Skeletal muscle satellite cell (primary cell): ENCODE results near the gene IMP3.
A peak's percentile ranks its signal among the peaks of the same experiment; 100 is the strongest.

ENCODE experiments used
- H3K27me3 ChIP-seq: 2 replicates; pipeline ENCODE4 v1.7.0; 2013; ENCODE audit warnings: low read length; ENCODE audit not compliant: control insufficient read depth, insufficient read depth
- H3K36me3 ChIP-seq: 2 replicates; pipeline ENCODE4 v1.7.0; 2013; ENCODE audit warnings: mild to moderate bottlenecking, control low read depth, low read length; ENCODE audit not compliant: insufficient read depth
- H3K4me1 ChIP-seq: 2 replicates; pipeline ENCODE4 v1.7.0; 2013; ENCODE audit warnings: low read length; ENCODE audit not compliant: control insufficient read depth, insufficient read depth
- H3K4me2 ChIP-seq: 2 replicates; pipeline ENCODE4 v1.7.0; 2013; ENCODE audit warnings: mild to moderate bottlenecking, low read length
- H3K4me3 ChIP-seq: 2 replicates; pipeline ENCODE4 v1.7.0; 2013; ENCODE audit warnings: low read length
- H3K9ac ChIP-seq: 2 replicates; pipeline ENCODE4 v1.7.0; 2013; ENCODE audit warnings: mild to moderate bottlenecking, low read depth, low read length, moderate library complexity
- H3K9me3 ChIP-seq: replicated peaks from 2 replicates; pipeline ENCODE4 v1.7.0; 2013; ENCODE audit warnings: mild to moderate bottlenecking, control low read depth, low read length

Gene IMP3

GRCh38 chr15:75669879-75670212 lies 29.8 kb upstream of the IMP3 start:
- Histone ChIP-seq H3K9ac (no peak overlapping the region), H3K4me3 (no peak overlapping the region), H3K36me3 (no peaks in the 10 kb centered on the region), H3K9me3 (no peaks in the 10 kb centered on the region), H3K4me1 (peaks cover 48% of the 10 kb centered on the region), H3K27me3 (no peaks in the 10 kb centered on the region), H3K4me2 (no peak overlapping the region)

GRCh38 chr15:75669191-75669878 lies 29.3 kb upstream of the IMP3 start:
- peaks cover 46% of the 10 kb centered on the region for H3K4me1 ChIP-seq
- H3K4me3 ChIP-seq, result no peak overlapping the region
- no peak overlapping the region for H3K9ac ChIP-seq

DNA sequence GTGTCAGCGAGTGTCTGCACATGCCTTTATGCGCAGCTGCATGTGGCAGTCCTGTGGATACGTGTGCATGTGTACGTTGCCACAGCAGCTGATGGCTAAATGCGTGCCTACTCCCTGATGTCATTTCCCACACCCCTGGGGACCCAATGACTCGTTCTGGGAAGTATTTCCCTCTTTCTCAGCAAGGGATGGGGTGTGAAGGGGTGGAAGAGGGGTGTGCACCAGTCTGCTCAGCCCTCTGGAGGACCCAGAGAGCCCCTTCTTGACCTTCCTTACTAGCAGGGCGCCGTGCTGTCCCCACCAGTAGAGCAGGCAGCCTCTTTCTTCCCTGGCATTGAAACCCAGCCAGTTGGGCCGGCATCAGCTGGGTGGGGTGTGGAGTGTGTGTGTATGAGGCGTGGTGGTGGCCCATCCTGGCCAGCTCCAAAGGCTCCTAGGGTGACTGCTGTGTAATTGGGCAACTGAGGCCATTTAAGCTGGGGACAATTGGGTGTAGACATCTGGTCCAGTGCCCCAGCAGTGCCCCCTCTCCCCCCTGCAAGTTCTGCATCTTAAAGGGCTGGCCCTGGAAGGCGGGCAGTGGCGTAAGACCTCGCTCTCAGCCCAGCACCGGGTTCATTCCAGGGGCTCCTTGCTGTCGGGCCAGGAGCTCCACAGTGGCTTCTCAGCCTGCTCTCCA lies 26.9 kb upstream of the IMP3 start:
- Histone ChIP-seq H3K4me2 (peak overlapping the region; percentile 66), H3K36me3 (no peaks in the 10 kb centered on the region), H3K4me3 (peak overlapping the region; percentile 15), H3K4me1 (peaks cover 28% of the 10 kb centered on the region), H3K27me3 (no peaks in the 10 kb centered on the region), H3K9ac (peak overlapping the region; percentile 77), H3K9me3 (no peaks in the 10 kb centered on the region)

More at GRCh38 chr15:75669191-75669878, 29.3 kb upstream of the IMP3 start:
- no peak overlapping the region for H3K4me2 ChIP-seq
- H3K27me3 ChIP-seq, result no peaks in the 10 kb centered on the region
- no peaks in the 10 kb centered on the region for H3K9me3 ChIP-seq
- H3K36me3 ChIP-seq, result no peaks in the 10 kb centered on the region

DNA sequence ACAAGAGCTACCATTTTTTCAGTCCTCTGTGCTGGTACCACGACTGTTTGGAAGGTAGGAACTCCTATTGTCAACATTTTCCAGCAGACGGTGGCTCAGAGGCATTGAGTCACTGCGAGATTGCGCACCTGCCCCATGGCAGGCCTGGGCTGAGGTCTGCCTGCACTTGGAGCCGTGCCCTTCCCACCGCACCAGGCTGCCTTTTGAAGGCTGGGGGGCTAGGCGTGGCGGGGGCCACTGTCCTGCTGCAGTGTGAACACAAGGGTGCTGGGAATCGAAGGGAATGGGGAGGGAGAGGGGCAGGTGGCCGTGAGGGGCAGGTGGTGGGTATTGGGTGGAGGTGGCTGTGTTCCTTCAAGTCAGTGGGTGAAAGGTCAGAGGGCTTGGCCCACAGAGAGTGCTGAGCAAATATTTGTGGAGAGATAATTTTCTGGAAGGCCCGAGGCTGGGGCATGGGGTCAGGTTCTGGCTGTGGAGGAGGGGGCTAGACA lies 24.0 kb upstream of the IMP3 start:
- Histone ChIP-seq H3K9ac (no peak overlapping the region), H3K4me2 (no peak overlapping the region), H3K9me3 (no peaks in the 10 kb centered on the region), H3K36me3 (peaks cover 10% of the 10 kb centered on the region), H3K27me3 (no peaks in the 10 kb centered on the region), H3K4me1 (peaks cover 49% of the 10 kb centered on the region), H3K4me3 (no peak overlapping the region)

GRCh38 chr15:75662823-75663519 lies 22.9 kb upstream of the IMP3 start:
- Histone ChIP-seq H3K9ac (no peak overlapping the region), H3K27me3 (no peaks in the 10 kb centered on the region), H3K4me3 (no peak overlapping the region), H3K36me3 (peaks cover 20% of the 10 kb centered on the region), H3K9me3 (no peaks in the 10 kb centered on the region), H3K4me1 (peaks cover 49% of the 10 kb centered on the region), H3K4me2 (no peak overlapping the region)

- Histone ChIP-seq H3K36me3 (peaks cover 30% of the 10 kb centered on the region), H3K9me3 (no peaks in the 10 kb centered on the region), H3K4me1 (peaks cover 38% of the 10 kb centered on the region), H3K4me2 (peak overlapping the region; percentile 71), H3K4me3 (peak overlapping the region; percentile 15), H3K9ac (peak overlapping the region; percentile 83), H3K27me3 (no peaks in the 10 kb centered on the region)
These were observed 21.7 kb upstream of the IMP3 start for GRCh38 chr15:75661756-75662140.

DNA sequence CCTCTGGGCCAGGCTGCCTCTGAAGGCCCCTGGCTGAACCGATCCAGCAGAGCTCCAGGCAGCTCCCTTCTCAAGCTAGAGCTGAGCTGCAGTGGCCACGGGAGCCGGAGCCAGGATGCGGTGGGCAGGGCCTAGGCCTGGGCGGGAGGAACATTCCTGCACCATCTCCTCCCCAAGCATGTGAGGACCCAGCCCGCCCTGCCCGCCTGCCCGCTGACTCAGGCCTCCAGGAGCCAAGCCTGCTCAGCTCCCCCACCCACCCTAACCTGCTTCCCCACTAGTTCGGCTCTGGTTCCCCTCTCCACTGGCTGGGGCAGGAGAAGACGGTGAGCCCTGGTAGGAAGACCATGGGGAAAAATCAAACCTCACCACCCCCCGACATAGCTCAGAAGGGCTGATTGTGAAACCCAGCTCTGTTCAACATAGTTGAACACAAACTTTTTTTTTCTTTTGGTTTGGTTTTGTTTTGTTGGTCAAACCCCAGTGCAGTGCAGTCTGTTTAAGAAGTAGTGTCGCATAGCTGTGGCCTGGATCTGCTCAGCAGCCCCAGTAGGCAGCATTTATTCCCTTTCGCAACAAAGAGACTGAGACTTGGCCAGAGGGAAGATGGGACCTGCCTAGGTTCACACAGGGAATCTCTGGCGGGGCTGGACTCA lies 21.2 kb upstream of the IMP3 start:
- peak overlapping the region; percentile 83 for H3K9ac ChIP-seq
- no peaks in the 10 kb centered on the region for H3K27me3 ChIP-seq
- H3K36me3 ChIP-seq, result peaks cover 34% of the 10 kb centered on the region
- peak overlapping the region; percentile 71 for H3K4me2 ChIP-seq
- H3K4me1 ChIP-seq, result peaks cover 34% of the 10 kb centered on the region
- no peaks in the 10 kb centered on the region for H3K9me3 ChIP-seq
- peak overlapping the region; percentile 15 for H3K4me3 ChIP-seq

DNA sequence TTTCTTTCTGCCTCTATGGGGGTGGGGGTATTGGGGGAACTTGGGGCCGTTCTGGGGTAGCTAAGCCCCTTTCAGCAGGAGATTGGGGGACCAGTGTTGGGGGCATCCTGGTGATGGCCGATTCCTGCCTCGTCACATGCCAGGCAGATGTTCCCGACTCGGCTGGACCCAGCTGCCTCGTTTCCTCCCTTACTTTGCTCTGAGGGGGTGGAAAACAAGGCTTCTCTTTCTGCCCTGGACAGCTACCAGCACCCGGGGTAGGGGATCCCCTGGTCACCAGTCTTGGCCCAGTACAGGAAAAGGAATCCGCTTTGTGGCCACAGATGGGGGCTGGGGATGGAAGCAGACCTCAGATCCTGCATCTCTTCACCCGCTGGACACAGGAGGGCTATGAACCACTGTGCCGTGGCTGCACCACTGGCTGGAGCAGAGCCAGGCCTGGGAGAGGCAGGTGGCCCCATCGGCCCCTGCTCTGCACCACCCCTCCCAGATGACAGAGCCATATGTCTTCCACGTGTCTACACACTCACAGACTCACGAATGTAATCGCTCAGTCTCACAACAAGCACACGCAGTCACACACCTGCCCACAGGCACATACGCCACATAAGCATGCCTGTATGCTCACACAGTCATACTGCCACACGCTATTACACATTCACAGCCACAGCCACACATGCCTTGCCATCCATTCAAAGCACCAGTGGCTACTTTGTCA lies 20.1 kb upstream of the IMP3 start:
- Histone ChIP-seq H3K4me3 (no peak overlapping the region), H3K27me3 (no peaks in the 10 kb centered on the region), H3K4me1 (peaks cover 26% of the 10 kb centered on the region), H3K4me2 (peak overlapping the region; percentile 46), H3K36me3 (peaks cover 35% of the 10 kb centered on the region), H3K9ac (peak overlapping the region; percentile 70), H3K9me3 (no peaks in the 10 kb centered on the region)

GRCh38 chr15:75659141-75659771 lies 19.2 kb upstream of the IMP3 start:
- Histone ChIP-seq H3K4me3 (no peak overlapping the region), H3K9ac (peak overlapping the region; percentile 15), H3K9me3 (no peaks in the 10 kb centered on the region), H3K27me3 (no peaks in the 10 kb centered on the region), H3K4me2 (no peak overlapping the region), H3K36me3 (peaks cover 40% of the 10 kb centered on the region), H3K4me1 (peaks cover 34% of the 10 kb centered on the region)

DNA sequence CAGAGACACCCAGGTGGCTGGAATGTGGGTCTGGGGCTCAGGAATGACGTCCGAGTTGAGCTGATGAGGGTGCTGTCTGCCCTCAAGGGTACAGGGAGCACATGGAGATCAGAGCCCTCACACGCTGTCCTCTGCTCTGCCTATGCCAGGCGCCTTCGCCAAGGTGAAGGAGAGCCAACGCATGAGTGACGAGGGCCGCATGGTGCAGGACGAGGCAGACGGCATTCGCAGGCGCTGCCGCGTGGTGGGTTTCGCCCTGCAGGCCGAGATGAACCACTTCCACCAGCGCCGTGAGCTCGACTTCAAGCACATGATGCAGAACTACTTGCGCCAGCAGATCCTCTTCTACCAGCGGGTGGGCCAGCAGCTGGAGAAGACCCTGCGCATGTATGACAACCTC lies 16.8 kb upstream of the IMP3 start:
- H3K4me3 ChIP-seq, result no peak overlapping the region
- H3K36me3 ChIP-seq, result peaks cover 43% of the 10 kb centered on the region
- no peaks in the 10 kb centered on the region for H3K9me3 ChIP-seq
- H3K9ac ChIP-seq, result no peak overlapping the region
- H3K4me2 ChIP-seq, result no peak overlapping the region
- peaks cover 51% of the 10 kb centered on the region for H3K4me1 ChIP-seq
- no peaks in the 10 kb centered on the region for H3K27me3 ChIP-seq
